GM06990 (cell line): ENCODE measurements around the gene SGPP2.

Experiments
- DNase-seq: peaks from one replicate; pipeline ENCODE4 v3.0.0-alpha.2; 2011; ENCODE audit not compliant: insufficient read length; ENCODE audit errors: extremely low read depth
- H3K27me3 ChIP-seq: replicated peaks from 2 replicates; pipeline ENCODE4 v1.6.0; 2011; ENCODE audit warnings: low read length; ENCODE audit not compliant: control insufficient read depth, insufficient read depth
- H3K36me3 ChIP-seq: 2 replicates; pipeline ENCODE4 v1.5.1; 2011; ENCODE audit warnings: low read length; ENCODE audit not compliant: control insufficient read depth, insufficient read depth
- H3K4me3 ChIP-seq: replicated peaks from 2 replicates; pipeline ENCODE4 v1.5.1; 2011; ENCODE audit warnings: low read depth, mild to moderate bottlenecking, control low read depth, low read length
- CTCF ChIP-seq: IDR thresholded peaks from 2 replicates; pipeline ENCODE4 v1.5.1; 2011; ENCODE audit warnings: low read length, control low read depth, mild to moderate bottlenecking, inconsistent platforms; ENCODE audit not compliant: insufficient read depth, poor library complexity, severe bottlenecking

The SGPP2 gene

GRCh38 chr2:222535477-222535876 lies 111.1 kb downstream of the SGPP2 start:
- Histone ChIP-seq H3K36me3 (peaks cover 6% of the 10 kb centered on the region), H3K27me3 (no peaks in the 10 kb centered on the region), H3K4me3 (no peak overlapping the region)
- DNase-seq, result no peak
- TF ChIP-seq CTCF, result no peak

GRCh38 chr2:222538535-222538934 lies 114.2 kb downstream of the SGPP2 start:
- H3K27me3 ChIP-seq, result no peaks in the 10 kb centered on the region
- no peak overlapping the region for H3K4me3 ChIP-seq
- no peak for DNase-seq
- no peak for TF ChIP-seq CTCF
- H3K36me3 ChIP-seq, result peaks cover 4% of the 10 kb centered on the region

GRCh38 chr2:222544661-222545060 lies 120.3 kb downstream of the SGPP2 start:
- Histone ChIP-seq H3K27me3 (no peaks in the 10 kb centered on the region), H3K4me3 (no peak overlapping the region), H3K36me3 (no peaks in the 10 kb centered on the region)
- TF ChIP-seq CTCF, result no peak
- DNase-seq, result no peak

GRCh38 chr2:222545823-222546795 lies 121.8 kb downstream of the SGPP2 start:
- no peak for TF ChIP-seq CTCF
- DNase-seq, result no peak
- H3K36me3 ChIP-seq, result no peaks in the 10 kb centered on the region
- no peak overlapping the region for H3K4me3 ChIP-seq
- H3K27me3 ChIP-seq, result no peaks in the 10 kb centered on the region

GRCh38 chr2:222547083-222547482 lies 122.7 kb downstream of the SGPP2 start:
- TF ChIP-seq CTCF, result no peak
- Histone ChIP-seq H3K4me3 (no peak overlapping the region), H3K27me3 (no peaks in the 10 kb centered on the region), H3K36me3 (no peaks in the 10 kb centered on the region)
- DNase-seq, result no peak

GRCh38 chr2:222548992-222549391 lies 124.6 kb downstream of the SGPP2 start:
- no peak for DNase-seq
- TF ChIP-seq CTCF, result no peak
- H3K36me3 ChIP-seq, result no peaks in the 10 kb centered on the region

More at GRCh38 chr2:222548992-222549391, 124.6 kb downstream of the SGPP2 start:
- no peaks in the 10 kb centered on the region for H3K27me3 ChIP-seq
- H3K4me3 ChIP-seq, result no peak overlapping the region
